Aorta (tissue), 5 donors: ENCODE data around the gene WDPCP. TPM values are rescaled to one million over a fixed set of nuclear protein-coding genes. Genes with fewer than 3 reads are reported as not detected.
"Not testable (repeated sequence)": the region's sequence is repeated elsewhere in the genome, so short reads cannot be mapped to it uniquely, and the experiment has no call there.

Source experiments
- ATAC-seq: fragments of 200-7000 bp; cut with Tn5 transposase; one replicate; pipeline ENCODE4 v1.9.1; 2022; ENCODE audit warnings: moderate library complexity; ENCODE audit not compliant: low FRiP score
- DNase-seq, 2 donors: peaks; one replicate each; pipeline ENCODE4 v3.0.0-alpha.2; 2020
- H3K27ac ChIP-seq, 2 donors: one replicate each; pipeline ENCODE4 v1.5.1; 2013; ENCODE audit warnings: low read length in 2 of 2, mild to moderate bottlenecking in 2 of 2, moderate library complexity in 2 of 2, control low read depth in 1 of 2, inconsistent platforms in 1 of 2, low read depth in 1 of 2
- H3K27me3 ChIP-seq, 2 donors: one replicate each; pipeline ENCODE4 v1.6.1; 2013; ENCODE audit warnings: control low read depth in 1 of 2, low read length in 1 of 2, mild to moderate bottlenecking in 1 of 2, moderate library complexity in 1 of 2; ENCODE audit not compliant: insufficient read depth in 2 of 2, control insufficient read depth in 1 of 2
- H3K36me3 ChIP-seq, 2 donors: one replicate each; pipeline ENCODE4 v1.6.1; 2013; ENCODE audit warnings: control low read depth in 1 of 2, low read length in 1 of 2, mild to moderate bottlenecking in 1 of 2; ENCODE audit not compliant: insufficient read depth in 2 of 2, control insufficient read depth in 1 of 2
- H3K4me1 ChIP-seq, 2 donors: one replicate each; pipeline ENCODE4 v1.6.1; 2013; ENCODE audit warnings: low read length in 2 of 2, control low read depth in 1 of 2, mild to moderate bottlenecking in 1 of 2, moderate library complexity in 1 of 2; ENCODE audit not compliant: insufficient read depth in 2 of 2, control insufficient read depth in 1 of 2
- H3K4me3 ChIP-seq, 2 donors: one replicate each; pipeline ENCODE4 v1.5.1; 2013; ENCODE audit warnings: low read length in 2 of 2, control low read depth in 1 of 2, mild to moderate bottlenecking in 1 of 2
- H3K9me3 ChIP-seq: one replicate; pipeline ENCODE4 v1.6.1; 2013; ENCODE audit warnings: mild to moderate bottlenecking, low read length; ENCODE audit not compliant: control insufficient read depth
- WGBS, 2 donors: extraction: QIAGEN DNeasy Blood & Tissue Kit; methylation state at CpG; one replicate each; pipeline ENCODE4 v1.1.7; 2013; 5-methylcytosine and 5-hydroxymethylcytosine counted together
- intact Hi-C, 2 donors: fragments of 100-400 bp; cut with DNase I; formaldehyde crosslinking; loops; one replicate each; pipeline versions ENCODE4 v1.14.2 to v1.15.0; 2022
- polyA plus RNA-seq, 2 donors: library from polyadenylated mRNA; stranded (reverse); fragments of 200-250 nt; gene quantifications; one replicate each; pipeline ENCODE4 v1.2.3, GENCODE V29; 2013
- total RNA-seq, 2 donors: library from RNA; stranded (reverse); fragmentation: NEBNext Ultra II Directional; extraction: Animal tissue kit (Norgen Biotek cat#: 25700); gene quantifications; one replicate each; pipeline ENCODE4 v1.2.1, GENCODE V29; 2021
- donor health status: healthy with polysubstance abuse.
- donor health status: Bipolar disorder and iron deficiency.
- donor health status: DM: no; HTN: no; CAD: no.
- donor health status: DM: no; HTN: no; CAD: no.
- donor health status: DM: yes; HTN: yes; CAD: no.

WDPCP gene
- total and polyA plus RNA-seq, 4 donors, result 2.9 to 20.8 (median 15.3) TPM

- ATAC-seq, result no peak
These were observed 184.5 kb downstream of the WDPCP start for GRCh38 chr2:63403820-63404219.

DNA sequence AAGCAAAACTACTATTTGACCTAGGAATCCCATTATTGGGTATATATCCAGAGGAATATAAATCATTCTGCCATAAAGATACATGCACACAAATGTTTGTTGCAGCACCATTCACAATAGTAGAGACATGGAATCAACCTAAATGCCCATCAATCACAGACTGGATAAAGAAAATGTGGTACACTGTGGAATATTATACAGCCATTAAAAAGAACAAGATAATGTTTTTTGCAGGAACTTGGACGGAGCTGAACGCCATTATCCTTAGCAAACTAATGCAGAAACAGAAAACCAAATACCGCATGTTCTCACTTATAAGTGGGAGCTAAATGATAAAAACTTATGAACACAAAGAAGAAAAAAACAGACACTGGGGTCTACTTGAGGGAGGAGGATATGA lies 185.4 kb downstream of the WDPCP start:
- intact Hi-C loops, H3K4me1 ChIP-seq, ATAC-seq, H3K4me3 ChIP-seq, H3K9me3 ChIP-seq, H3K27me3 ChIP-seq, DNase-seq, H3K36me3 ChIP-seq, H3K27ac ChIP-seq: not testable (repeated sequence)
- 82 to 98% methylated on average over 3 of the region's 3 CpGs for WGBS, 2 donors

More at GRCh38 chr2:63403820-63404219, 184.5 kb downstream of the WDPCP start:
- intact Hi-C loops, result no loop called here
- H3K27ac ChIP-seq, result no peak overlapping the region
- no peak overlapping the region for H3K4me3 ChIP-seq
- H3K4me1 ChIP-seq, result no peaks in the 10 kb centered on the region
- DNase-seq, result no peak
- H3K9me3 ChIP-seq, result no peaks in the 10 kb centered on the region
- H3K27me3 ChIP-seq, result no peaks in the 10 kb centered on the region
- H3K36me3 ChIP-seq, result peaks cover 0 to 4% of the 10 kb centered on the region in 2 donors

DNA sequence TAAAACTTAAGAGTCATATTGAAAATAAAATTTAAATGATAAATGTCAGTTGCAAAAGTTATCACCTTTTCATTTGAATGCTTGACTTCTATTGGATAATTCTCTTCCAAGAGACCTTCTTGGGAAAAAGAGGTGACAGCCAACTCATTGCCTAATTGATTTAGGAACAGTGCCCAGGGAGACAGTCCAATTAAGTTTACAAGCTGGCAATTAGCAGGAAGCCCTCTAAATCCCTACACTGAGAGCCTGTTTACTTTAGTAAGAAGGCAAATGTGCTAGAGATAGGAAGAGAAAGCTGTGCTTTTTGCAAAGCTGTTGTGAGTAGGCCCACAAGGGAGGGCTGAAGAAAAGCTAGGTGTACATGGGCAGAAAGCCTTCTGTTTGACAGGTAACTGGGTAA lies 189.1 kb downstream of the WDPCP start:
- Histone ChIP-seq H3K9me3 (no peaks in the 10 kb centered on the region), H3K4me1 (no peaks in the 10 kb centered on the region), H3K27me3 (no peaks in the 10 kb centered on the region), H3K27ac (no peak overlapping the region), H3K4me3 (no peak overlapping the region), H3K36me3 (peaks cover 0 to under 1% of the 10 kb centered on the region in 2 donors)
- no peak for ATAC-seq
- no peak for DNase-seq
- intact Hi-C loops, result no loop called here

DNA sequence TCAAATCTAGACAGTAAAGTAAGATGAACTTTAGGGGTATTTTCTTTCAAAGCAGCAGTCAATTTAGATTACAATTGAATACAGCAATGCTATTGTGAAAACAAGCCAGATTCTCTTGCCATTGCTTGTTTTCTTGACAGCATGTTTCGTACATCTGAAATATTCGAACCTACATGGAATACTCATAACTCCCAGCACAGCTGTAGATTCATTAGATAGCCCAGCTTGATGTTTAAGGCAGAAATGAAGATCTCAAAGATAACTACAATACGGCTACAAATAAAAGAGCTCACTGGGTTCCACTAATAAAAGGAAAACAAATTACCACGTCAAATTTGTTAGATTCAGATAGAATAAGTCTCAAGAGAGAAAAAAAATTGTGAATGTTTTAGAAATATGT lies 208.8 kb downstream of the WDPCP start:
- peaks cover 0 to 3% of the 10 kb centered on the region in 2 donors for H3K36me3 ChIP-seq
- no peak overlapping the region for H3K27ac ChIP-seq
- H3K4me3 ChIP-seq, result no peak overlapping the region
- ATAC-seq (no peak), DNase-seq (no peak)
- intact Hi-C loops, result no loop called here
- 90% methylated on average over 4 of the region's 4 CpGs for WGBS, 2 donors
- H3K27me3 ChIP-seq, result no peaks in the 10 kb centered on the region
- no peaks in the 10 kb centered on the region for H3K9me3 ChIP-seq
- H3K4me1 ChIP-seq, result no peaks in the 10 kb centered on the region

GRCh38 chr2:63378589-63378988 lies 209.7 kb downstream of the WDPCP start:
- intact Hi-C loops, result no loop called here
- Histone ChIP-seq H3K4me3 (no peak overlapping the region), H3K27me3 (no peaks in the 10 kb centered on the region), H3K9me3 (no peaks in the 10 kb centered on the region), H3K36me3 (peaks cover 0 to 3% of the 10 kb centered on the region in 2 donors), H3K27ac (no peak overlapping the region), H3K4me1 (no peaks in the 10 kb centered on the region)
- ATAC-seq (no peak), DNase-seq (no peak)
- WGBS, 2 donors, result 83 to 92% methylated on average over 1 of the region's 1 CpG

- Histone ChIP-seq H3K27ac (no peak overlapping the region), H3K27me3 (no peaks in the 10 kb centered on the region), H3K9me3 (no peaks in the 10 kb centered on the region), H3K4me3 (no peak overlapping the region), H3K4me1 (no peaks in the 10 kb centered on the region), H3K36me3 (peaks cover 0 to 3% of the 10 kb centered on the region in 2 donors)
- intact Hi-C loops, result no loop called here
- ATAC-seq (no peak), DNase-seq (no peak)
- WGBS, 2 donors, result 99% methylated on average over 2 of the region's 2 CpGs
These were observed 213.9 kb downstream of the WDPCP start for GRCh38 chr2:63374341-63374740.

DNA sequence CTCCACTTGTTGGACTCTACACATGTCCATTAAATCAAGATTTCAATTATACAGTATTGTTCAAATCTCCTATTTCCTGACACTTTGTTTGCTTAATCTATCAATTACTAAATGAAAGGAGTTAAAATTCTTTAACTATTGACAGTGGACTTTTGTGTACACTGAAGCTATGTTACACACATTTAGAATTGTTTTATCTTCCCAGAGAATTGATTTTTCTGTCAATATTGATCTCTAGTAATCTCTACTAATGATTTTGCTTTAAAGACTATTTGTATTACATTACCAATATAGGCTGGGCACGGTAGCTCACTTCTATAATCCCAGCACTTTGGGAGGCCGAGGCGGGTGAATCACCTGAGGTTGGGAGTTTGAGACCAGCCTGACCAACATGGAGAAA lies 215.7 kb downstream of the WDPCP start:
- 97 to 100% methylated on average over 3 of the region's 3 CpGs for WGBS, 2 donors
- intact Hi-C loops, result no loop called here
- no peak overlapping the region for H3K4me3 ChIP-seq
- ATAC-seq, result no peak
- DNase-seq, result no peak
- H3K36me3 ChIP-seq, result peaks cover 0 to 3% of the 10 kb centered on the region in 2 donors
- H3K27me3 ChIP-seq, result no peaks in the 10 kb centered on the region
- H3K27ac ChIP-seq, result no peak overlapping the region
- H3K9me3 ChIP-seq, result no peaks in the 10 kb centered on the region
- no peaks in the 10 kb centered on the region for H3K4me1 ChIP-seq

GRCh38 chr2:63369146-63369545 lies 219.1 kb downstream of the WDPCP start:
- DNase-seq, result no peak
- H3K27ac ChIP-seq, result no peak overlapping the region
- no peaks in the 10 kb centered on the region for H3K9me3 ChIP-seq
- no peak for ATAC-seq
- H3K36me3 ChIP-seq, result peaks cover 0 to 3% of the 10 kb centered on the region in 2 donors
- 97 to 100% methylated on average over 1 of the region's 1 CpG for WGBS, 2 donors
- no peak overlapping the region for H3K4me3 ChIP-seq
- no peaks in the 10 kb centered on the region for H3K27me3 ChIP-seq
- intact Hi-C loops, result no loop called here
- peaks cover 0 to 1% of the 10 kb centered on the region in 2 donors for H3K4me1 ChIP-seq

DNA sequence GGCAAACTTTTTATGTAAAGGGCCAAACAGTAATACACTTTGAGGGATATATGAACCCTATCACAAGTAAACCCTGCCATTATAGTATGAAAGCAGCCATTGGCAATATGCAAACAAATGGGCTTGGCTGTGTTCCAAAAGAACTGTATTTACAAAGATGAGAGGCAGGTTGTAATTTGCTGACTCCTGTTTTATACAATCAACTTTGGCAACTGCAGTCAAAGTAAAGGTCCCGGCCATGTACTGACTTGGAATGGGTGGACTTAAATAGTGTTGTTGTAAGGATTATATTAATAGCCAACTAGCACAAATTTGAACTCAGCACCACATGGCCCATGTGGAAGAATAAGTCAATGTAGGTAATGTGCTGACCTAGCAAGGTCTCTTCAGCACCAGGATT lies 223.4 kb downstream of the WDPCP start:
- DNase-seq (no peak), ATAC-seq (no peak)
- Histone ChIP-seq H3K27me3 (no peaks in the 10 kb centered on the region), H3K4me3 (no peak overlapping the region), H3K4me1 (peaks cover 0 to 1% of the 10 kb centered on the region in 2 donors), H3K27ac (no peak overlapping the region), H3K36me3 (no peaks in the 10 kb centered on the region), H3K9me3 (no peaks in the 10 kb centered on the region)
- intact Hi-C loops, result no loop called here
- 76 to 79% methylated on average over 1 of the region's 1 CpG for WGBS, 2 donors
